GM08714 (cell line): ENCODE results near the gene OSBPL5.

Experiments used
- H3K4me3 ChIP-seq: fragments of 200-500 bp; sonication (Bioruptor generic); 2 replicates; pipeline ENCODE4 v1.5.1; 2014; ENCODE audit warnings: mild to moderate bottlenecking, low read length, inconsistent platforms
- ZNF274 ChIP-seq: IDR thresholded peaks from 2 replicates; pipeline ENCODE4 v1.6.1; 2012; ENCODE audit warnings: mild to moderate bottlenecking, low read depth, low read length

Gene OSBPL5

DNA sequence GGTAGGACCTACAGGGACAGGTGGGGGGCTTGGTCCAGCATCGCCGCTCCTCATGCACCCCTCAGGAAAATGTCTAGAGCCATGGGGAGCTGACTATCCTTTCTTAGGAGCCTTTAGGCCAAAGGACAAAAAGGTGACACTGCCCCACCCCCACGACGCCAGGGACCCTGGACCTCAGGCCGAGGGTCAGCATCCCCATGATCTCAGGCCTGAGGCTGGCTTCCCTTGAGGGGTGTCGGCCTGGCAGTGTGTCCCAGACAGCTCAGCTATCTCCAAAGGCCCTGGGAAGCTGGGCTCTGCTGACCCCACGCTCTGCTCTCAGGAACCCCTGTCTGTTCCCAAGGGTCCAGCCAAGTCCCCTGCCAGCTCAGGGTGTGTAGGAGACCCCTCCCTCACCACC is 37.2 kb upstream of the OSBPL5 start:
- H3K4me3 ChIP-seq, result no peak overlapping the region
- TF ChIP-seq ZNF274, result no peak

DNA sequence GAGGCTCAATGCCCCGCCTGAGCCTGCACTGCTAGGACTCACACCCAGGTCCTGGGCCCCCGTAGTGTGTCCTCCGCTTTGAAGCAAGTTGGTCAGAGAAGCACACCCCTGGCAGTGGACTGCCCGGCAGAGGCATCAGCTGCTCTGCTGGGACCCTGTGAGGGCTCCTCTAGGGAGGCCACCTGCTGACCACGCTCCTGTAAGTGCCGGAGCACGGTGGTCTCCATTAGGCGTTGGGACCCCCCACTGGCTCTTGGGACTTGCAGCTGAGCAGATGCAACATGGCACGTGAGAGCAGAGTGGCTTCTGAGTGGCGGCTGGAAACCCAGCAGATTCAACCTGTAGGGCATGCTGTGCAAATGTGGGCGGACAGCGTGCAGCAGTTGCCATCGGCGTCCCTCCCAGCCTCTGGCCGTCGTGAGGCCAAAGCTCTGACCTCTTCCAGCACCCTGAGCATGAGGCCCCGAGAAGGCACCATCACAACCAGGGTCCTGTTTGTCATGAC is 36.6 kb upstream of the OSBPL5 start:
- H3K4me3 ChIP-seq, result no peak overlapping the region
- no peak for TF ChIP-seq ZNF274

DNA sequence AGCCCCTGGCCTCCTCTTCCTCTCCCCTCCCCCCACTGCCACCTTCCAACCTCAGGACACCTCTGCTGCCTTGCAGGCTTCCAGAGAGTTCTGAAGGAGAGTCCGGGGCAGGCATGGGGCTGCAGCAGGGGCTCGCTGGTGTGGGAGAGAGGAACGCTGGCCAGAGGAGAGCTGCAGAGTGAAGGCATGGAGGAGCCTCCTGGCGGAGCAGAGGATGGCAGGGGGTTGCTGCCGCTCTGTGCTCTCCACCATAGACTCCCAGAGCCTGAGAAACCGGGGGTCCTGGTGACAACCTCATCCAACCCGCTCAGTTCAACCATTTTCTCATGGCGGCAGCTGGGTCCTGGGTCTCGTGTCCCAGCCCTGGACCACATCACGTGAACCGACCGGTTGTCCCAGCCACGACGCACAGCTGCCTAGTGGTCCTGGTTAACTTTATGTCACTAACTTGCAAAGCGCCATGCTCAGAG is 36.0 kb upstream of the OSBPL5 start:
- H3K4me3 ChIP-seq, result no peak overlapping the region
- TF ChIP-seq ZNF274, result no peak

DNA sequence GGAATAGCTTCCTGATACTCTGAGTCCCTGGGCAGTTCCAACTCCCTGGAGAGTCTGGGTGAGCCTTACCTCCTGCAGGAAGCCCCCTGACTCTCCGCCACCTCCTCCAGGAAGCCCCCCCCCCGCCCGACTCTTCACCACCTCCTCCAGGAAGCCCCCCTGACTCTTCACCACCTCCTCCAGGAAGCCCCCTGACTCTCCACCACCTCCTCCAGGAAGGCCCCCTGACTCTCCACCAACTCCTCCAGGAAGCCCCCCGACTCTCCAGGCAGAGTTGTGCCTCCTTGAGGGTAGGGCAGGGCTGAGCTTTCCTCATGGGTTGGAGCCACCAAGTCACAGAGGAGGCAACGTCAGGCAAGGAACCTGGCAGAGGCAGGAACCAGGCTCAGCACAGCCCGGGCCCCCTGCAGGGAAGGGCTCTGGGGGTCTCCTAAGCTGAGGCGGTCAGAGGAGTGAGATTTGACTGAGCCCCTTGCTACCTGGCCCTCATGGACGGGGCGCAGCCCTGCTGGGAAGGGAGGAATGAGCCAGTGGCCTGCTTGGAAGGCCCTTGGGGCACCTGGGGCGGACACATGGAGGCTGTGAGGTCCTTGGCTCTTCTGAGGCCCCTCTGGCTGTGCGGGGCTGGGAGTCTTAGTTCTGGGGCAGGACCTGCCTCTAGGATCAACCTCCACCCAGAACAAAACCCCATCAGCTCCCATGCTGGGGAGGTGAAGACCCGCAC is 35.4 kb upstream of the OSBPL5 start:
- H3K4me3 ChIP-seq, result no peak overlapping the region
- no peak for TF ChIP-seq ZNF274

DNA sequence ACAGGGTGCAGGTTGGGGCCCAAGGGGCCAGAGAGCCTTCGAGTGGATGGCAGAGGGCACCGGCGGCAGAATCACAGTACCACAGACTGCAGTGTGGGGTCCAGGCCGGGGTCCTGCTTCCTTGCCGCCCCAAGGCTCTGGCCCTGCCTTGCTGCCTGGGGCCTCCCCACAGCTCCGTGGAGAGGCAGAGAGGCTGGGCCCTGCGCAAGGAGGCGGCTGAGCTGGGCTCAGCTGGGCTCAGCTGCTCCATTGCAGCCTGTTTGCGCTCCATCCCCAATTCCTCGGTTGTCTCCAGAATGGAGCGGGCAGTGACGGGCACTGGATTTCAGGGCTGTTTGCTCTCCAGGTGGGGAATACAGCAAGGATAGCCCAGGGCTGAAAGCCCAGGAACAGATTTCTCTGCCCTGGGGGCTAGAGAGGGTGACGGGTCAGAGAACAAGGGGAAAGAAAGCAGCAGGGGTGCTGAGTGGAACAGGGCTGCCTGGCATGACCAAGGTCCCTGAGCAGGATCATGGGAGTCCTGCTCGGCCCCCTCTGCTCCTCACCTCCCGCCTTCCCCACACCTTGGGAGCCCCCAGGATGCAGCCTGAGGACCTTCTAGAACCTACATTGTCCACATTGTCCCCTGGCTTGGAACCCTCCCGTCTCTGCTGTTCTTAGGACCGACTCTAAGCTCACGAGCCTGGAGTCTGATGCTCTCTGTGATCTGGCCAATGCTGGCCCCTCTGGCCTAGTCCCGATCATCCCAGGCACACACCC is 34.6 kb upstream of the OSBPL5 start:
- no peak for TF ChIP-seq ZNF274
- H3K4me3 ChIP-seq, result no peak overlapping the region

DNA sequence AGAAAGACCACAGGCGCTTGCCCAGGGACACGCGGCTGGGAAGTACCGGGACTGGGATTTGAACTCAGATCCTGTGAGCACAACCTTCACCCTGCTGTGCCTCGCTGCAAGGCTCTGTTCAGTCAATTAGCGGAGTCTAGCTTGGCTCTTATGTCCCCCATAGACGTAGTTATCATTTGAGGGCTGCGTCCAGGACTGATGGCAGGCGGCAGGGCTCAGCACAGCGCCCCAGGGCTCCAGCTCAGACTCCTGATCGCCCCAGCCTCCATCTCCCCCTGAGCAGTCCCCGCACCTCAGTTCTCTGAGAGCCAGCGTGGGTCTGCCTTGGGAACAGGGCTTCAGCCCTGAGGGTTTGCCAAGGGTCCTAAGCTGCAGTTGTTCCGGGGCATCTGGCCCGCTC is 33.7 kb upstream of the OSBPL5 start:
- no peak for TF ChIP-seq ZNF274
- H3K4me3 ChIP-seq, result no peak overlapping the region

DNA sequence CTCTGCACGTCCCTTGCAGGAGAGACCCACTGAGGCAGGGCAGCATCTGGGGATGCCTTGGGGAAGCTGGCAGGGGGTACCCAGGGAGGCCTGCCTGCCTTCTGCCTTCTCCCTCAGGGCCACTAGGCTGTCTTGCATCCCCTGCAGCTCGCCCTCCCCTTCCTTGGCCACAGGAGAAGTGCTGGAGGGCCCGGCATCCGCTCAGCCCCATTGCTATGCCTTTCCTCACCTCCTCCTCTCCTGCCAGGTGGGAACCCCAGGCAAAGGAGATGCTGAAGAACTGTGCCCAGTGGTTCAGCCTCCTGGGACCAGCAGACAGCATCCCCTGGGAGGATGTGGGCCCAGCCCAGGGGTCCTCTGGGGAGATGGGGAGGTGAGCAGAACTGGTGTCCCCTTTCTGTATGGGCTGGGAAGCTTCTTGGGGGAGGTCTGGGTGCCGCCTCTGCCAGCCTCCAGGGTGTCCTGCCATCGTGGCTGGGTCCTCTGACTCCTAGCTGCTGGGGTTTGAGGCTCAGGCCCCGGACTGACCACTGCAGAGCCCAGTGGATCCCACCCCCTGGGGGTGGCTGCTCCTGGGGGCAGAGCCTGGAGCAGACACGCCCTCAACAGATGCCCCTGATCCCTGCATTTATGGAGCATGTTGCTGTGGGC is 32.9 kb upstream of the OSBPL5 start:
- no peak for TF ChIP-seq ZNF274
- H3K4me3 ChIP-seq, result no peak overlapping the region

DNA sequence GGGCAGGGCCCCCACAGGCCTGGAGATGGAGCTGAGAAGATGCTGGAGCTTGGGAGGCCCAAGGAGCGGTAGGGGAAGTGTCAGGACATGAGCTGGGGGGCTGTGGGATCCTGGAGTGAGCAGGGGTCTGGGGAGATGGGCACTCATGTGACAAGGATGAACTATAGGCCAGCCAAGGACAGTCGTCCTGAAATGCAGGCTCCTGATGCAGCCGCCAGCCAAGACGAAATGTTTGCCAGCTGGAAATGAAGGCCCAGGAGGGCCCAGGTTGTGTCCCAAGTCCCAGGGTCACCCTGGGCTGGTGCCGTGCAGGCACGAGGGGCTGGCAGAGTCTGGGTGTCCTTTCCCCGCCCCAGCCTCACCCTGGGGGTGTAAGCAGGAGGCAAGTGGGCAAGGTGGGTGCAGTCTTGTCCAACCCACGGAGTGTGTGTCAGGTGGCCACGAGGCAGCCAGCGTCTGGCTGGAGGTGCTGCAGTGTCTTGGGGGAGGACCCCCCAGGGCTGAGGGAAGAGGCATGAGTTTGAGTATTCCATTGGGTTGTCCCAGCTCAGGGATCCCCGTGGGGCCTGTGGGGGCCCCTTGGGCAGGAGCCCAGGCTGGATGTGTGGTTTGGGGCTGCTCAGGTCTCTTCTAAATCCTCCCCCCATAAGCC is 32.1 kb upstream of the OSBPL5 start:
- no peak for TF ChIP-seq ZNF274

DNA sequence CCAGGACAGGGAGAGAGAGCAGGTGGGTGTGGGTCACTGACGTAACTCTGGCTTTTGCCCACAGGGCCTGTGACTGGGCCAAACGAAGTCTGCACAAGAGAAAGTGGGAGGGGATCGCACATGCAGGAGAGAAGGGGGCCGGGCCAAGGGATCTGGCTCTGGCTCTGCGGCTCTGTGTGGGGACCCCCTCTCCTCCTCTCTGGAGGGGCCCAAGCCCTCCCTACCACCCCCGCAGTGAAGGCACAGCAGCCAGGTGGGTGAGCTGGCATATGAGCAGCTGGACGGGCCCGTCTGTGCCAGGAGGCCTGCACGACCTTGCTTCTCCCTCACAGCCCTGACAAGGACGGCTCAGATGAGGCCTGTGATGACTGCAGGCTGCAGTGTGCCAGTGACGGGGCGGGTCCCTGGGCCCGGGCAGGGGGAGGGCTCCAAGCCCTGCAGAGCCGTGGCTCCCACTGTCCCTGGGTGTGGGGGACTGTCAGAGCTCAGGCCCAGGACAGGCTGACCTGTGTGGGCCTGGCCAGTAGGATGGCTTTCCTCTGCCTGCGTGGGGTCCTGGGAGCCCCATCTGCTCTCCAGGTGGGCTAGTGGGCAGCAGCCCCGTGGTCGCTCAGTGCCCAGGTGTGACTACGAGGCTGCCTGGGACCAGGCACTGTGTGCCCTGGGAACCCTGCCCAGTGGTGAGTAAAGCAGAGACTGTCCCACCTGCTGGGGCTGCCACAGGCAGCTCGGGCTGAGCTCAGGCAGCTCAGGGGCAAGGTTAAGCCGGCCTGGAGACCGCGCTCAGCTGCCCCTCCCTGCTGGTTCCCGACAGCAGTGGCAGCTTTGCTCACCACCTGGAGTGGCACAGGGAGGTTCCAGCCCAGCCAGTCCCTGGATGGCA is 31.3 kb upstream of the OSBPL5 start:
- no peak overlapping the region for H3K4me3 ChIP-seq
- TF ChIP-seq ZNF274, result no peak

More for the DNA sequence above, 32.1 kb upstream of the OSBPL5 start:
- H3K4me3 ChIP-seq, result no peak overlapping the region

DNA sequence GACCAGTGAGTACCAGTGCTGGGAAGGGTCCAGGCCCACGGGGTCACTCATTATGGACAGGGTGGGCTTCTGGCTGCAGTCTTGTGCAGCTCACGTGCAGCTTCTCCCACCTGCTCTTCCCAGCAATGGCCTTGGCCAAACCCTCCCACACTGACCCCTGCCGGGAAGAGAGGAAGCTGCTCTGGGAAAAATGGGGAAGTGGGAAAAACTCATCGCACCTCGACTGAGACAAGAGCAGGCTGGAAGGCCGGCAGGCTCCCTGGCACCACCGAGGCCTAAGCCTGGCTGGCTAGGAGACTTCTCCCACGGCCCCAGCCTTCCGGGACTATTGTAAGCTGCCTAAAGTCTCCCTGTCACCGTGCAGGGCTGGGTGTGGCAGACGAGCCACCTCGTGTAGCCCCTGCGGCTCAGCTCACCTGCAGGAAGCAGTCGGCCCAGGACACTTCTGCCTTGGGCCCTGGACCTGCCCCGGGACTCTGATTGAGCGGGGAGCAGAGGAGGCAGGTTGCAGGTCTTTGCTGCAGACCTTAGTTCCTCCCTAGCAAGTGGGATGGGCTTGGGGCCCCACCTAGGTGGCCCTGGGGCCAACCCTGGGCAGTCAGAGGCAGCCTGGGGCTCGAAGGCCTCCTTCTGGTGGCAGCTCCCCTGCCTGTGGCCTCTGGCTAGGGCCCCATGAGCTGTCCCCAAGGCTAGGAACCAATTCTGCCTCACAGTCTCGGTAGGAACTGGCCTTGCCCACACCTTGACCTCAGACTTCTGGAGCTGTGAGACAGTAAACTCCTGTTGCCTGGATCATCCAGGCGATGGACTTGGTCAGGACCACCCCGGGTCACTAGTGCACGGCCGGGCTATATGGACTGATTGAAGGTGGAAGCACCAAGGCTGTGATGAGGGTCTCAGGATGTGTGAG is 30.4 kb upstream of the OSBPL5 start:
- TF ChIP-seq ZNF274, result no peak
- no peak overlapping the region for H3K4me3 ChIP-seq

DNA sequence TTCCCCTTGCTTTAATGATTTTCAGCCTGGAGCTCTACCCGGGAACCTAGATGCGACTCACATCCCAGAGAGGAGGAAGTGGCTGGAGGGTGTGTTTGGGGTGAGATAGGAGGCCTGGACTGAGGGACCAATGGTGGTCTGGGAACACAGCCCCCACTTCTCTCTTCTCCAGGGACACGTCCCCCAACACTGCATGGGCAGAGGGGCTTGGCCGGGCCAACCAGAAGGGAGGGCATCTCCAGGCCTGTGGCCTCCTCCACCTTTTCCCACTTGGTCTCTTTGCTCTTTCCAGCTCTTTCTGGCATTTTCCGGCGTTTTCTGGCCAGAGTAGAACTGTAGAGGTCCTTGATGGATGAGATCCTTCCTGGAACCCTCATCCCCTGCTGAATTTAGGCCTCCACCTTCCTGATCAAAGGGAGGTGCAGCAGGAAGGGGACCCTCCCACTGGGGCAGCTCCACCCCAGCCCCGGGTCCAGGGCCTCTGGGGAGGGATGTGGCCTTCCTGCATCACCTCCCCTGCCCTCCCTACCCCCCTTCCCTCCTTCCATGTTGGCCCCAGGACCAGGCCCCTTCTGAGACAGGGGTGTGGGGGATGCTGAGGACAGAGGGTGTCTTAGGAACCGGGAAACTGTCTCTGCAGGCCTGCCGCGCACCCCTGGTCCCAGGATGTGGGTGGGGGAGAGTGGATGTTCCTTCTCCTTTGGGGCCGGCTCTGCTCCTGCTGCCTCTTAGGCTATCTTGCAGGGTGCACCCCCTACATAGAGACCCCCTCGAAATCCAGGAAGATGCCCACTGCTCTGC is 29.1 kb upstream of the OSBPL5 start:
- no peak for TF ChIP-seq ZNF274
- H3K4me3 ChIP-seq, result no peak overlapping the region
